Measurements from ENCODE around the gene WDR77. TPM values are rescaled to one million over a fixed set of nuclear protein-coding genes. Genes with fewer than 3 reads are reported as not detected.

The WDR77 gene
- total and polyA plus RNA-seq, 4 donors: 21.3 to 37.1 (median 29.1) TPM

- no peak overlapping the region for H3K27ac ChIP-seq (ENCODE audit: low read depth in 1 of 2, low read length in 1 of 2)
- no peak for TF ChIP-seq CTCF (IDR thresholded peaks at IDR 0.05; ENCODE audit: control extremely low read depth, extremely low read depth)
- H3K9ac ChIP-seq (ENCODE audit: insufficient read depth in 1 of 2, low read length in 2 of 2): no peak overlapping the region
- no peak for ATAC-seq (ENCODE audit: insufficient read depth, low FRiP score)
- H3K4me1 ChIP-seq (ENCODE audit: control insufficient read depth in 5 of 5, insufficient read depth in 5 of 5, low read length in 5 of 5): no peaks in the 10 kb centered on the region
- peaks cover 11 to 18% (median 14%) of the 10 kb centered on the region in 4 donors for H3K36me3 ChIP-seq (ENCODE audit: control insufficient read depth in 4 of 4, insufficient read depth in 4 of 4, low read length in 4 of 4)
- no peak overlapping the region for H3K4me3 ChIP-seq
- peaks cover 0 to 6% (median 0%) of the 10 kb centered on the region in 3 donors for H3K27me3 ChIP-seq (ENCODE audit: control insufficient read depth in 3 of 3, insufficient read depth in 3 of 3, low read length in 2 of 3)
- 72 to 95% methylated on average over 3 of the region's 3 CpGs for WGBS, 2 donors
- DNase-seq: no peak
- H3K9me3 ChIP-seq (ENCODE audit: control insufficient read depth in 4 of 4, insufficient read depth in 3 of 4, low read length in 3 of 4): no peaks in the 10 kb centered on the region
Measured at GRCh38 chr1:111436726-111437125, 12.3 kb downstream of the WDR77 start.

DNA sequence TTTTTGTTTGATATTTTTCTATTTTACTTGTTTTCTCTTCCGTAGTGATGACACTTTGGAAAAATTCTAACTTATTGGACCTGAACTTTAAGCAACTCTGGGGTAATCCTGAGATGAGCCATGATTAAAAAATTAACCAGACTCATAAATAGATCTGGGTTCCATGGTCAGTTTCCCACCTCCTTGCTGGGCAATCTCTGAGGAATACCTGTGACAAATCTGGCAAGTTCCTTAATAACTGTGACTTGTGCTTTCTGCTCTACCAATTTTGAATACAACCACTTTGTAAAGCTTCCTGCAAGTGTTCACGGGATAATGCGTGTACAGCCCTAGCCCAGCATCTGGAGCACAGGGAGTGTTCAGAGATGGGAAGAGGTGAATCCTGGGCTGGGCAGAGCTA is 24.8 kb downstream of the WDR77 start:
- H3K9me3 ChIP-seq (ENCODE audit: control insufficient read depth in 4 of 4, insufficient read depth in 3 of 4, low read length in 3 of 4): no peaks in the 10 kb centered on the region

GRCh38 chr1:111422546-111423391 is 26.3 kb downstream of the WDR77 start:
- ATAC-seq (ENCODE audit: insufficient read depth, low FRiP score) (no peak), DNase-seq (peak in 1 of 3 donors; percentile 24)
- H3K4me3 ChIP-seq: no peak overlapping the region
- peaks cover 0 to 4% (median 2%) of the 10 kb centered on the region in 5 donors for H3K4me1 ChIP-seq (ENCODE audit: control insufficient read depth in 5 of 5, insufficient read depth in 5 of 5, low read length in 5 of 5)
- no peak for TF ChIP-seq CTCF (IDR thresholded peaks at IDR 0.05; ENCODE audit: control extremely low read depth, extremely low read depth)
- WGBS, 2 donors: 68 to 76% methylated on average over 13 of the region's 13 CpGs
- H3K27ac ChIP-seq (ENCODE audit: low read depth in 1 of 2, low read length in 1 of 2): no peak overlapping the region
- no peak overlapping the region for H3K9ac ChIP-seq (ENCODE audit: insufficient read depth in 1 of 2, low read length in 2 of 2)
- no peaks in the 10 kb centered on the region for H3K9me3 ChIP-seq (ENCODE audit: control insufficient read depth in 4 of 4, insufficient read depth in 3 of 4, low read length in 3 of 4)
- H3K27me3 ChIP-seq (ENCODE audit: control insufficient read depth in 3 of 3, insufficient read depth in 3 of 3, low read length in 2 of 3): peaks cover 0 to 2% (median 2%) of the 10 kb centered on the region in 3 donors
- no peaks in the 10 kb centered on the region for H3K36me3 ChIP-seq (ENCODE audit: control insufficient read depth in 4 of 4, insufficient read depth in 4 of 4, low read length in 4 of 4)

More for the DNA sequence above, 24.8 kb downstream of the WDR77 start:
- Histone ChIP-seq H3K4me1 (ENCODE audit: control insufficient read depth in 5 of 5, insufficient read depth in 5 of 5, low read length in 5 of 5) (no peaks in the 10 kb centered on the region), H3K27ac (ENCODE audit: low read depth in 1 of 2, low read length in 1 of 2) (no peak overlapping the region), H3K36me3 (ENCODE audit: control insufficient read depth in 4 of 4, insufficient read depth in 4 of 4, low read length in 4 of 4) (no peaks in the 10 kb centered on the region), H3K4me3 (no peak overlapping the region), H3K27me3 (ENCODE audit: control insufficient read depth in 3 of 3, insufficient read depth in 3 of 3, low read length in 2 of 3) (peaks cover 0 to 2% (median 2%) of the 10 kb centered on the region in 3 donors), H3K9ac (ENCODE audit: insufficient read depth in 1 of 2, low read length in 2 of 2) (no peak overlapping the region)
- no peak for ATAC-seq (ENCODE audit: insufficient read depth, low FRiP score)
- WGBS, 2 donors: 94 to 95% methylated on average over 3 of the region's 3 CpGs
- no peak for DNase-seq
- TF ChIP-seq CTCF (IDR thresholded peaks at IDR 0.05; ENCODE audit: control extremely low read depth, extremely low read depth): no peak
